Activated T-helper 9 cell treated with anti-CD3 and anti-CD28 coated beads, Interleukin-2, amount 50 U/mL, for 16 hours (primary cell): ENCODE measurements around the gene PREX1.
"Not testable (repeated sequence)": the region's sequence is repeated elsewhere in the genome, so short reads cannot be mapped to it uniquely, and the experiment has no call there.

Experiments
- DNase-seq: peaks from one replicate; pipeline ENCODE4 v3.0.0-alpha.2; 2020; ENCODE audit warnings: low read depth

PREX1 gene

DNA sequence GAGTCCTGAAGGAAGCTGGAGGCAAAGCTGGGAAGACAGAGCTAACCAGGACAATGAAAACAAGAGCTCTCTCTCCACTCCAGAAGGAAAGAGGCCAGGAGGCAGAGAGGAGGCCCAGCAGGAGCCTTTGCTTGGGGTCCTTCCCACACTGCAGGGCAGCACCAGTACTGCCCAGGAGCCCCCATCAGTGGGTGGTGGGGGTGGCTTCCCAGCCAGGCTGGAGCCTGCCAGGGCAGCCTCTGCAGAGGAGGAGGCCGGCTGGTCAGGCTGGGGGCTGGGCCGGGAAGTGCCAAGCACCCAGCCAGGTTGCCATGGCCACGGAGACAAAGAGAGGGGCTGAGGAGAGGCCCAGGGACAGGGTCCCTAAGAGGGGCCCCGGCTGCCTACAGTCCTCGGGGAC, 33.4 kb downstream of the PREX1 start:
- DNase-seq = no peak

DNA sequence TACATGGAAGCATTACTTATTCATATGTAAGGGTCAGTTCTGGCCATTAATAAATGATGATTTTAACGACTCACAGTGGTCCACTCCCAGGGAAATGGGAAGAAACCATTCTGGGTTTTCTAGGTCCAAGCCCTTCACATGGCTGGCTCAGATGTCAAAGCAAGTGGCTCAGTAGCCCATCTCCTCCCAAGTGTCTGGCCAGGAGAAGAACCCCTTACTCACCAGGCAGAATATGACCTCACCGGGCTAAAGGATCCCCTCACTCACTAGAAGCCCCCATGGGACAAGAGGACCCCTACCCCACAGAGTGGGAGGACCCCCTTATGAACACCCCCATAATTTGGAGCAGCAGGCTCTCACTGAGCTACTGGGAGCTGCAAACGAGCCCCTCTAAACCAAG, 34.0 kb downstream of the PREX1 start:
- no peak for DNase-seq

DNA sequence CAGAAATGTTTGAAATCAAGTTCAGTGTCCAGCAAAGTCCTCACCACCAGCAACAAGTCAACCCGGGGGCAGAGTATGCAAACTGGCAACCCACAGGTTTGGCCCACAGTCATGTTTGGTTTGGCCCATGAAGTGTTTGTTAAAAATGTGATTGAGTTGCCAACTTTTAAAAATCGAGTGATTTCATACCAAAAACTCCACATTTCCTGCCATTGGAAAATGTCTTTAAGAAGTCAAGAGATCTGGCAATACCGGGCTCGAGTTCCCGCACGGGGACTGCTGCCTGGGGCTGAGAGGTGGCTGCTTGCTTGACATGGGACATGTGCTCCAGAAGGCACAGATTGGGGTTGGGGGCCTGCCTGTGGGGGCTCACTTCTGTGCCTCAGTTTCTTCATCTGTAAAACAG, 36.1 kb downstream of the PREX1 start:
- DNase-seq = no peak

DNA sequence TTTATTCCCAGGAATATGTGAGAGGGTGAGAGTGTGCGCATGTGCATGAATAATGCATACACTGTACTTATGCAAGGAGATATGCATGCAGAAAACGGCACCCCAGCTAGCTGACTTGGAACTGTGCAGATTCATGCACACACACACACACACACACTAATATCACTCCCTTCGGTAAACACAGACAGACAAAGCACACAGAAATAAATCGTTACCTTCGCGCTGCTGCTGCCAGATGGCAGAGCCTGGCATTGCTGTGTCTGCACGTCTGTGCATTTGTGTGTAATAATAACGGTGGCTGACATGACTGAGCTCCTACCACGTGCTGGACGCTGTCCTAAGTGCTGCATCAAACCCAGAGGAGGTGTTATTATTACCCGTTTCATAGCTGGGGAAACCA, 36.8 kb downstream of the PREX1 start:
- DNase-seq = no peak

DNA sequence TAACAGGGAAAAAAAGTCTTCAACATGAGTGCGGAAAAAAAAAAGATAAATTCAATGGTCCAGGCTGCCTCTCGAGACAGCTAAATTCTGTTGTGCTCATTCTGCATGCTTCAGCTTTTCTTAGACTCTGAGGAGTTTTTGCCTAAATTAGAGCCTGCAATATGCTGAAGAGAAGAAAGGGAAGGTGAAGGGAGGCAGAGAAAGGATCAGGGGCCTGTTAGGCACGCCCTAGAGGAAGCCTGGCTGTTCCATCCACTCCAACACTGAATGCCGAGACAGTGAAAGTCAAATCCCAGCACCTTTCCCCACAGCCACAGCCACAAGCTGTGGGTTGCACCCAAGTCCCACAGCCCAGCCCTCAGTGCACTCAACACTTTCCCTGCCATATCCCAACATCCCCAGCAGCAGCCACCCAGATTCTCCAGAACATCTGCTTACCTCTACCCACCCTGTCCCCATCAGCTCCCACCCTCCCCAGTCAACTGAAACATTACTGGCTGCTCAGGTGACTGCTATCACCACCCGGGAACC, 37.3 kb downstream of the PREX1 start:
- no peak for DNase-seq

DNA sequence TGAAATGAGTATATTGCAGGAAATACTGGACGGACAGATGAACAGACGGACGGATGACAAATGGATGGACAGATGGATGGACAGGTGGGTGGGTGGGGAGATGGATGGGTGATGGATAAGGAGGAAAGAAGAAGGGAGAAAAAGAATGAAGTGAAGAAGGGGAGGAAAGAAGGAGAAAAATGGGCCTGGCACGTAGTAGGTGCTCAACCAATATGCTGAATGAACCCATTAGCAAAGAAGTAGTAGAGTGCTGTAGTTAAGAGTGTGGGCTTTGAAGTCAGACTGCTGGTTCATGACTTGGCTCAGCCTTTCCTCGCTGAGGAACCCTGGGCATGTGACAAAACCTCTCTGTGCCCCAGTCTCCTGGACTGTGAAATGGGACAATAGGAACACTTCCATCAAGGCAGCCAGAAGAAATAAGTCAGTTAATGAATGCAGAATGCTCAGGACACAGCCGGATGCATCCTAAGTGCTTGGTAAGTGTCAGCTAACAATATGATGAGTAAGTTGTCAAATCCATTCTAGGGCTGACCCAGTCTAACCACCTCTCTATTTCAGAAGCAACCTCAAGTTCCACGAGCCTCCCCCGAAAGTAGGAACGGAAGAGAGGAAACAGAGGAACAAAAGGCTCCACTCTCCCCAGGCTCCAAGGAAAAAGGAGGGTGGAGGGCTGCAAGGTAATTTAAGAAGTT, 37.9 kb downstream of the PREX1 start:
- DNase-seq = no peak

DNA sequence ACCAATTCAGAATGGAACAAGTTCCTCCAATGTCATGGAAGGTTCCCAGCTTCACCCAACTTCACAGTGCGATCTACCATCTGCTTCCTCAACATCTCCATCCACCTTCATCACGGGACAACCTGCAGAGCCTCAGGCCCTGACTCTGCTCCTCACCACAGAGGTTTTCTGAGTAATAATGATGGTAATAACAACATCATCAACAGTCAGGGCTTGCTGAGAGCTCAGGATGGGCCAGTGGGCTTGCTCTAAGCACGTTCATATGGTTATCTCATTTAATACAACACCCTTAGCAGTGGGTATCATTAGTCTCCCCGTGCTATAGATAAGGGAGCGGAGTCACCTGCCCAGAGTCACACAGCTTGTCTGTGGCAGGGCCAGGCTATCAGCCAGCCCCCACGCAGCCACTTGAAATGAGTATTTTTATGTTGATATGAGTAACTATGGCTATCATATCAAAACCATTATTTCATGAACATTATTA, 38.6 kb downstream of the PREX1 start:
- no peak for DNase-seq

DNA sequence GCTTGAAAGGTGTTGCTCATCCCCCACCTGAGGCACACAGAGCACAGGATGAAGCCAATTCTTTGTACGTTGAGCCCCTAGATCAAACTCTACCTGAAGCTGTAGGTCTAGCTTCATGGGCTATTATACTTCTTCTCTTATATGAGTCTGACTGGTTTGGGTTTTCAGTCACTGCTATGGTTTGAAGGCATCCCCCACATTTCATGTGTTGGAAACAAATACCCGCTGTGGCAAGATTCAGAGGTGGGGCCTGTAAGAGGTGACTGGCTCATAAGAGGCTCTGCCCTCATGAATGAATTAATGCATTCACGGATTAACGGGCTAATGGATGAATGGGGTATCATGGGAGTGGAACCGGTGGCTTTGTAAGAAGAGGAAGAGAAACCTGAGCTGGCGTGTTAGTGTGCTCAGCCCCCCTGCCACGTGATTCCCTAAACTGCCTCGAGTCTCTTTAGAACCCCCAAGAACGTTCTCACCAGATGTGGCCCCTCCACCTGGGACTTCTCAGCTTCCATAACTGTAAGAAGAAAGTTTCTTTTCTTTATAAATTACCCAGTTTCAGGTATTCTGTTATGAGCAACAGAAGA, 39.2 kb downstream of the PREX1 start:
- no peak for DNase-seq

DNA sequence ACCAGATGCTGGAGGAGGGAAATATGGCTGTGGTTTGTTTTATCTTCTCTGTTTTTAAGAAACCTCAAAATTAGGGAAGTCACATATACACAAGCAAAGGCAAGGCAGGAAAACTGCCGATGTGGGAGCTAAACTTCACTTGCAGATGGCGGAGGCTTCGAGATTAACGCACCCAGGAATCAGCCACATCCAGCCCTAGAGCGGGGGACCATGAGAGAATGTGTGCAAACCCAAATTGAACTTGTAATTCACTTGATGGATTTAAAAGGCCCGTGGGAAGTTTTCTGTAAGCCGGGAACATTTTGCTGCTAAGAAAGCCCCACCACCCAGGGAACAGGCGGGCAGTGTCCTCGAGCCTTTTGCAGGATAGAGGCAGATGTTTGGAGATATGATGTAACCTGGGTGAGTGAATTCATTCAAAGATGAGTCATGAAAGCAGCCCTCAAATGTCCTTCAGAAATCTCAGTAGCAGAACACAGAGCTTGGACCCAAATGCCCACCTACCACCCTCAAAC, 39.9 kb downstream of the PREX1 start:
- no peak for DNase-seq

DNA sequence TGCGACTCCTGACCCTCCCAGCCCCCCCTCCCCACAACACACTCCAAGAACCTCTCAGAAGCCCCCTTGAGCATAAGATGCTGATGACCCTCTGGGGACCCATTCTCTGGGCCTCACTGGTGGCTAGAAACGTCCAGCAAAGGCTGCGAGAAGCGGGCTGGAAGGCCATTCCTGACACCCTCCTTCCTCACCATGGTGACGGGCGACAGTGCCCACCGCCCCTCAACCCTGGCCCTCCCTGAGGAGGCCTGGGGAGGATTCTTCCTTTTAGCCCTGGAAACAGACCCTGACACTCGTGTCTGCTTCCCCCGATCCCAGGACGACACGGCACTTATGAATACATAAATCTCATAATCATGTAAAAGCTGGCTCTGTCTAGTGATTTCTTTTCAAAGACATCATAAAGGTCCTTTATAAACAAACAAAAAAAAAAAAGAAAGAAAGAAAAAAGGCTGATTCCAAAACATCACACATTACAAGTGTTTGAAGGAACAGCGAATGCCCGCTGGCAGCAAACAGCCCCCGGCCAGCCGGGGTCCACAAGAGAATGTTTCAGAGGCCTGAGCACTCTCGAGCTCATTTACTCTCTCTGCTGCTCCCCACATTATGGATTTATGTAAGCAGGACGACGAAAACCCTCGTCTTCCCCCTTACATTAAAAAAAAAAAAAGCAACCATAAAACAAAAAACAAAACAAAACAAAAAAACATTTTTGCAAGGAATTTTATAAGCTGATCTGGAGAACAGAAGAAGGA, 40.7 kb downstream of the PREX1 start:
- DNase-seq = no peak

DNA sequence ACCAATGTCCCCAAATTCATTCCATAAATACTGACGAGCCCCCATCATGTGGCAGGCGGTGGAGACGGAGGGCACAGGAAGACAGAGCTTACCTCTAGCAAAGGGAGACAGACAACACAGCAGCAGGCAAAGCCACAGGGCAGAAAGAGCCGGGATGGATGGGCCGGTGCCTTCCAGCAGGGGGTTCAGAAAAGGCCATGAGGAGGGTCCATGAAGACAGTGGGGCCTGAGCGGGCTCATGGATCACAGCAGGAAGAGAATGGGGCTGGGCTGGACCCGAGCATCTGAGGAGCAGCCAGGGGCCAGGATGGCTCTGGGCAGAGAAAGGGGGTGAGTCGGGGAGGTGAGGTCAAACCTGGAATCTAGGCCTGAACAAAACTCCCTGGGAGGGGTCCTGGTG, 42.0 kb downstream of the PREX1 start:
- DNase-seq = no peak

DNA sequence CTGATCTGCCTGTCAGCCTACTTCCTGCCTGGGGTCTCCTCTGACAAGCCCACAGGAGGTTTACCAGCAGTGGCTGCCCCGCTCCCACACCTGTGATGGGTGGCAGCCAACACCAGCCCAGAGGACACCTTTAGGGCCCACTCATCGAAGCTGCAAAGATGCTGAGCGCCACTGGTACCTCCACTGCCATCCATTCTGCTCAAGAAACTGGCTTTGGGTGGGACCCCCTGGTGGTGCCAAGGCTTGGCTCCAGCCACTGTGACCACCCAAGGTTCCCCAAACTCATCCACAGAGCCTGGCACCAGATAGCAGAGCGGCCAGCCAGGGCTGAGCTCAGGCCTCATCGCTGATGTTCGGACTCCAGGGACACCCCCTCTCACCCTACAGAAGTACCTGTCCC, 42.5 kb downstream of the PREX1 start:
- no peak for DNase-seq

DNA sequence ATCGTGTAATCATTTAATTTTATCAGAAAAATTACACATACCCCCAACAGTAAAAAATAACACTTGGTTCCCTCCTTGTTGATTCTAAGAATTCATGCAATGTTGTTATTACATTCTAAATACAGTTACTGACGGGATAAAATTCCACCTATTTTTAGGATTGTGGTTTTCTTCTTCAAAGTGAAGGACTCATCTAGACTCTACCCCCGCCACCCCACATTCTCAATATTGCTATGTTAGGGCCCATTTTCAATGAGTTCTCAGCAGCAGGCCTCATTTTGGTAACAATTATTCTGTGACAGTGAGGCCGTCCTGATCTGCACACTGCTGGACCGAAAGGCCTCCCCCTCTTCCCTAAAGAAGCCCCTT, 43.5 kb downstream of the PREX1 start:
- no peak for DNase-seq

DNA sequence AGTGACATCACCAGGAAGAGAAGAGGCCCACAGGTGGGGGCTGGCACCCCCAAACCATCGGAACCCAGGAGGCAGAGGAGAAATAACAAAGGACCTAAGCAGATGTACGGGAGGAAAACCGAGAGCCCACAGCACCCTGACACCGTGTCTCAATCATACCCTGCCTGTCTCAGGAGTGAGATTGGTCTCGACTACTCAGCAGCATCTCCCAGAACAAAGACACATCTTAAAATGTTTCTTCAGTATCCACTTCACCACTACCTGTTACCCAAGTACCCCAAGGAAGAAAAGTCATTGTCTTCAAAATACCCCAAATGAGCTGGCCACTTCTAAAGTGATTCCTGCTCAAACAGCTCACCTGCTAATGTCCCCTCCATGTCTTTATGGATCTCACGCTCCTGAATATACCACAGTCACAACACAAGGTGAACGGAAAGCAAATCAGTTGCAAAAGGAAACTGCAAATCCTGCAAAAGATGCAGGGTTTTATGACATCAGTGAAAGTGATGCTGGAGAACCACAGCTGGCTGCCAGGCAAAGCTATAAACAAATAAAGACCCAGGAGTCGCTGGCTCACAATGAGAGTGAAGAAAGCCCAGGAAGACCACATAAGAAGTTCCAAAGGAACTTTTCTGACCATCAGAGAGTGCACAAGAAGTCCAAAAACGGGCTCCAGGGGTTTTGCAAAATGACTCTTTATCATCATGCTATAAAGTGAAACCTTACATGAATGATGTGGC, 44.1 kb downstream of the PREX1 start:
- no peak for DNase-seq

DNA sequence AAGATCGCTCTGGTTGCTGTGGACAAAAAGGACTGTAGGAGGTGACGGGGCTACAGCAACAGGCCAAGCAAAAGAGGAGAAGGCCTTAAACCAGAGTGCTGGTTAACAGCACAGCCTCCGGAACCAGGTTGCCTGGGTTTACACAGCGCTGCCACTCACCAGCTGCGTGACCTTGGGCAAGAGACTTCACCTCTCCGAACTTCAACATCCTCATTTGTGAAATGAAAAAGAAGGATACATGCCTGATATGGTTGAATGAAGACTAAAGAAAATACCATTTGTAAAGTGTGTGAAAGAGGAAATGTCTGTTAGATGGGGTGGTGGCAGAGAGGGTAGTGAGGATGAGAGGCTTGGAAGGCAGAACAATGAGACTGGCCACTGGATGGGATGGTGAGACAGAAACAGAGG, 44.9 kb downstream of the PREX1 start:
- DNase-seq = no peak

DNA sequence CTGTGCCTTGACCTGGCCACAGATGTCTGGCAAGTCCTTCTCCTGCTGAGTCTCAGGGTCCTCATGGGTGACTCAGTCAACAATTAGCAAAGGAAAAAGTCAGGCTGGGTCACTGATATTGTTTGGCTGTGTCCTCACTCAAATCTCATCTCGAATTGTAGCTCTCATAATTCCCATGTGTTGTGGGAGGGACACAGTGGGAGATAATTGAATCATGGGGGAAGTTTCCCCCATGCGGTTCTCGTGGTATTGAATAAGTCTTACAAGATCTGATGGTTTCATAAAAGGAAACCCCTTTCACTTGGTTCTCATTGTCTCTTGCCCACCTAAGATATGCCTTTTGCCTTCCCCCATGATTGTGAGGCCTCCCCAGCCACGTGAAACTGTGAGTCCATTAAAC, 45.7 kb downstream of the PREX1 start:
- DNase-seq = no peak

DNA sequence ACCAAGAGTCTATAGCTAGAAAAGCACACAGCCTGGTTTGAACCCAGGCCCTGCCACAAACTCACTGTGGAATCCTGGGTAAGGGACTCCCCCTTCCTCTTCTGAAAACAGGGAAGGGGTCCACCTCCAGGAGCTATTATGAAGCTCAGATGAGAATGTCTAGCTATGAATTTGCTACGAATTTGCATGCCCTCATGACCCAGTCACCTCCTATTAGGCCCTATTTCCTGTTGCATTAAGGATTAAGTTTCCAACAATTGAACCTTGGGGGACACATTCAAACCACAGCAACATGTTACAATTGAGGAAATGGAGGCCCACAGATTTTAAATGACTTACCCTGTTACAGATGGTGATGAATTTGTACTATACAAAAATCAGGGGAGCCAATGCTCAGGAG, 46.2 kb downstream of the PREX1 start:
- no peak for DNase-seq

DNA sequence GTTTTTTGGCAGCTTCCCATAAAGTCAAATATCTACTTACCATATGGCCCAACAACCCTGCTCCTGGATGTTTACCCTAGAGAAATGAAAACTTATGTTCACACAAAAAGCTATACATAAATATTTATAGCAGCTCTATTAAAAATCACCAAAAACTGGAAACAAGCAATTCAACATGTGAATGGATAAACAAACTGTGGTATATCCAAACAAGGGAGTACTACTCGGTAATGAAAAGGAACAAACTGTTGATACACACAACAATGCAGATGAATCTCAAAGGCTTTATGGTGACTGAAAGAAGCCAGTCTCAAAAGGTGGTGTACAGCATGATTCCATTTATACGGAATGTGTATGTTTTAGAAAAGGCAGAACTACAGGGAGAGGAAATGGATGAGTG, 48.4 kb downstream of the PREX1 start:
- DNase-seq = no peak

DNA sequence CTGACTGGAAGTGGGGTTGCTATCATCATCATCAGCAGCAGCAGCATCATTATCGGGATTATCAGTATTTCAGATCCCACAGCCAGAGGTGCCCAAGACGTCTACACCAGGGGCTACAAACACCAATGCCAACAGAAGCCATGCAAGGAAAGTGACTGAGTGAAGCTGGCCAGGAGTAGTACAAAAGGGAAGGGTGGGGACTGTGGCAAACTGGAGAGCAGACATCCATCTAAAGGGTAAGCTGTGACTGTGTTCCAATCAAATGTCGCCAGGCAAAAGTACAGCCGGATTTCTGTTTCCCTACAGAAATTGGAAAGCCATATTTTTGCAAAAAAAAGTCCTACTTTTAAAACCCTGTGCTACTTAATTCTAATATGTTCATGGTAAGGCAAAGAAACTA, 50.0 kb downstream of the PREX1 start:
- no peak for DNase-seq

DNA sequence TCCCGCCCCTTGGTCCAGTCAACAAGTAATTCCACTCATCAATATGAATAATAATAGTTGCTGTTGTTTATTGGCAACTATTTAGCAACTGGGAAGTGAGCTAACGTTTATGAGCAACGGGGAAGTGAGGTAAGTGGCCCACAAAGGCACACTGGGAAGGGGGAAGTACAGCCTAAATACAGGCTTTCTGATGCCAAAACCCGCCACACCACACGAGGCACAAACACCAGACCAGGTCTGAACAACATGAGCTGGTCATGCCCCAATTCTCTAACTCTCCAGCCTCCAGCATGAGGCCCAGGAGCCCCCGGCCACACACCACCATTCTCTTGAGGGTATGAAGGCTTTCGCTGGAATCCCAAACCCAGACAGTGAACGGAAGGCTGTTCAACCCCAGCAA, 50.8 kb downstream of the PREX1 start:
- no peak for DNase-seq

DNA sequence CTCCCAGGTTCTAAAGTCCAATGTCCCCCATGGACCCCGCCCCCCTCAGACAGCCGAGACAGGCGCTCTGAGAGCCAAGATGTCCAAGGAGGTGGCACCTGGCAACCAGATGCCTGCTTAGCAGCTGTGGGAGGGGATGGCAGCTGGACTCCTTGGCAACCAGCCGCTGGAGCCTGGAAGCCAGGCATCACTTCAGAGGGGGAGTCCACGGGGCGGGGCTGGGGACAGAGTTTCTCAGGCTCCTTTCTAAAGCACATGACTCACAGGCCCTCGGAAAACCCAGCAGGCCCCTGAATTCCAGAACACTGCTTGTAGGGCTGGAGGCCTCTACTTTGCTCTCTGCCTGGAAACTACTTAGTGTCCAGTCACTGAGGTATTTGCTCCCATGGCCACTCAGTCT, 51.5 kb downstream of the PREX1 start:
- DNase-seq = no peak

DNA sequence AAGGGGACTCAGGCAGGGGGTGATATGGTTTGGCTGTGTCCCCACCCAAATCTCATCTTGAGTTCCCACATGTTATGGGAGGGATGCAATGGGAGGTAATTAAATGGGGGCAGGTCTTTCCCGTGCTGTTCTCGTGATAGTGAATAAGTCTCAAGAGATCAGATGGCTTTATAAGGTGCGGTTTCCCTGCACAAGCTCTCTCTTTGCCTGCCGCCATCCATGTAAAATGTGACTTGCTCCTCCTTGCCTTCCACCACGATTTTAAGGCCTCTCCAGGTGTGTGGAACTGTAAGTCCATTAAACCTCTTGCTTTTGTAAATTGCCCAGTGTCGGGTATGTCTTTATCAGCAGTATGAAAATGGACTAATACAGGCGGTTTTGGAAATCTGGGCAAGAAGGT, 52.3 kb downstream of the PREX1 start:
- DNase-seq = not testable (repeated sequence)
